UCSD-AML1 (cell line): Measurements from ENCODE around the gene RELN.
"Not testable (repeated sequence)": the region's sequence is repeated elsewhere in the genome, so short reads cannot be mapped to it uniquely, and the experiment has no call there.

Experiments used
- DNase-seq: peaks from one replicate; lab custom pipeline; 2025; ENCODE audit not compliant: unreplicated experiment; lab: John Stamatoyannopoulos, UW

RELN gene

DNA sequence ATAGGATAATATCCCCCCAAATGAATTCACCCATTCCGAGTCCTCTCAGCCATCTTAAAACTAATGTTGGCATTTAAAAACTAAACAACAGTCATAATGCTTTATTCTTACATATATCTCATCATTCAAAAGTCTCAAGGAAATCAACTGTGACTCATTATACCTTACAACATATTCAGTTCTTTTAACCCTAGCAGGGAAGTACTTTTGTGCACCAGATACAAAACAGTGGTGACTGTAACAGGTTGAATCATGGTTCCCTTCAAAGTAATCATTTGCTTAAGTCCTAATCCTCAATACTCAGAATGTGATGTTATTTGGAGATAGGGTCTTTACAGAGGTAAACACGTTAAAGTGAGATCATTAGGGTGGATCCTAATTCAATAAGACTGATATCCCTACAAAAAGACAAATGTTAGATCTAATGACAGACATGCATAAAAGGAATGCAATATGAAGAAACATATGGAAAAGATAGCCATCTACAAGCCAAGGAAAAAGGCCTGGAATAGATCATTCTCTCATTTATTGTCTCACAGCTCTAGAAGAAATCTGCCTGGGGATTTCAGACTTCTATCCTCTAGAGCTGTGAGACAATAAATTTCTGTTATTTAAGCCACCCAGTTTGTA lies 42.3 kb downstream of the RELN start:
- DNase-seq = no peak

DNA sequence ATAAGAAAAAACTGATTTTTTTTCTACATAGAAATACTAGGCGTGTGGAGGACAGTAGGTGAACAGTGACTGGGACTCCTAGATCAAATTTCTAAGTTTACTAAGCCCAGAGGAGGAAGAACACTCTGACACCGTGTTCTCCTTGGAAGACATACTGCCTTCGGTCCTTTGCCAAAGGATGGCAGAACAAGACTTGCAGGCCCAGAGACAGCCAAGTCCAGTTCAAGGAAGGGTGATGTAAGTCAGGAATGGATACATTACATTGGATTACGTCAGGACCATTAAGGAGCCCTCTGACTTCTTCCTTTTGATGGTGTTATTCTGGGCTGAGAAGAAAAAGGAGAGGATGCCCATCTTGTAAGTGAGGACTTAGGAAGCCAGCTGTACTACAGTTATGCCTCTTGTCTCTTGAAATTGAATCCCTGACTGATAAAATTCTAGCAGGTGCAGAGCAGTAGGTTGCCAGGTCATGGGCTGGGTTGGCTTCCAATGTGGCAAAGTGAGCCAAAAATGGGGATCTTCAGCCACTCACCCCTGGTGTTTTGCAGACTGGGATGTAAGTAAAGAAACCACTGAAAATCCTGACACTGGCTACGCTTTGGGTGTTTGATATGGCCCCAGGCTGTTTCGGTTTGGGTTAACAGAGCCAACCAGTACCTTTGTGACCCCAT lies 45.1 kb downstream of the RELN start:
- no peak for DNase-seq

DNA sequence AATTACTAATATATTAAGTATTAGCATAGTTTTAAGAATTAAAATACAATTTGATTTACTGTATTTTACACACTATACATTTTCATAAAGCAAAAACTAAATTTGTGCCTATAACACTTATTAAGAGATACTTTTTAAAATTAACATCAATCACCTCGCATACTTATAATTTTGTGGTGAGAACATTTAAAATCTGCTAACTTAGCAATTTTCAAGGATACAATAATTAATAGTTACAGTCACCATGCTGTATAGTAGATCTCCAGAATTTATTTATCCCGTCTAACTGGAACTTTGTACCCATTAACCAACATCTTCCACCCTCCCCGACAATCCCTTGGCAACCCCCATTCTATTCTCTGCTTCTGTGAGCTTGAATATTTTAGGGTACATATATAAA lies 47.5 kb downstream of the RELN start:
- DNase-seq = no peak

DNA sequence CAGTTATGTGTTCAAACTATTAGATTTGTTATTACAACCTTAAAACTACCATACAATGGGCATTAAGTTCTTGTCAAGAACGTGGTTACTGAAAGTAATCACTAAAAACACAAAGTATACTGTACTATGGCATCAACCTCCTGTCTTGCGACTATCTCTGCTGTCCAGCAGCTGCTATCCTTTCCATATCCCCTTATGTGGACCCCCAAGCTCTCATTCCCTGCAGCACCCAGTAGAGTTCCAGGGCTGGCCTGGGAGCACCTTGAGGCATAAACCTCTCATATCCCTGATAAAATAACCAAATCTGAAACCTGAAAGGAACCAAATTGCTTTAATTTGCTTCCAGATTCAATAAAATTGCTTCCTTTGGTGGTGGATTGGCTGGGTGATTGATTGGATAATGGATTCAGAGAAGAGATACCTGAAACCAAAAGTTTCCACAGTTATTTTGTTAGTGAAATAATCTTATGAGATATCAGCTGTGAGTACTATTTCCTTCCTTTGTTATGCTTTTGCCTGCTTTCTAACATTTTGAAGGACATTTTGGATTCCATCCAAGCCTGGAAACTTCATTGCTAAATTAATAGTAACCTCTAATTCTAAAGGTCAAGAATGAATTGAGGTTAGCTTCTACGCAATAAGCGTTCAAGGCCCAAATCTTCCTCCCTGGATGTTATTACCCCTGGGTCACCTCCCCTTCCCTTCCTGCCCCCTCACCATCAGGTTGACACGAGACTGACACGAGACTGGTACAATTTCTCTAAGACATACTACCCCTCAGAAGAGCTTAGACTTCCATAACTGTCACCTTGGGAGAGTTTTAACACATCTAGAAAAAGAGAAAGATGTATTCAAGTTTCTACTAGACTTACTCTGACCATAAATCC lies 48.8 kb downstream of the RELN start:
- DNase-seq = no peak

DNA sequence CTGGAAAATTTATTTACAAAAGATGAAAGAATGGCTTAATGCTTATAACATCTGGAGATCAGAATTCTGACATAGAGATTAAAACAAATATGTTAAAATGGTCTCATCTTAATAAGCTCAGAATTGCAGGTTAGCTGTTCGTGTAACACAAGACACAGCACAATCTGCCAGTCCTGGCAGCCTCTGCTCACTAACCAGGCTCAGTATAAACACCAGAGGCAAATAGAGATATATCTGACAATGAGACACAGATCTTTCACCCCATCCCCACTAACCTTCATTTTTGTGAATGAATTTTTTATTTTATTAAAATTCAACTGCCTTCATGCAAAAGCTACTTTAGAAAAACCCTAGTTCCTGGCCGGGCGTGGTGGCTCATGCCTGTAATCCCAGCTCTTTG lies 51.8 kb downstream of the RELN start:
- DNase-seq = no peak

DNA sequence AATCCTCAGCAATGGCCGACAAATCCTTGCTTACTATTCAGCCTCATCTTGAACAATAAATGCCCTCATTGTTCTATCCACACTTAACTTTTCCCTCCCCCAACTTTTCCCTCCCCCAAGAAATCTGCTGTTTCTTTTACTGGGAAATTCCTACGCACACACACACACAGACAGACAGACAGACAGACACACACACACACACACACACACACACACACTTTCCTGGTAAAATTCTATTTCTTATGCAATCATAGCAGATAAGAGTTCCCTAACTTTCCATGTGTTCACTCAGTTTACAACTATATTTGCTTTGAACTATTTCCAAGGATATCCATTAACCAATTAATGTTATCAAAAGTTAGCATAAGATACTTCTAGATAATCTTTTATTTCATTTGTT lies 52.9 kb downstream of the RELN start:
- no peak for DNase-seq

DNA sequence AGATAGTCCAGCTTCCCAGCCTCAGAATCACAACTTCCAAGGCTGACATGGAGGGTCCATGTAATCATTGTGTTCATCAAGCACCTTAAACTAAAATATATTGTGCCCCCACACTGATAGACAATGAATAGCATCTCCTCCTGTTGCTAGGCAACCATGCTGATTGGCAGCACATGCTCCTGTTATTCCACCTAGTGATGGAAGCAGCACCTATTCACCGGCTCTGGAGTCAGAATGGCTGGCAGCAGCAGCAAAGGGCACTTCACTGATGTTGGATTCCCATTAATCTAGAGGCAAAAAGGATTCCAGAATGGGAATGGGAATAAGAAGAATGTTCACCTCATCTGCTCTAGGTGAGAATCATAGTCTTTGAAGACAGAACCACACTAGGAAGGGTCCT lies 55.0 kb downstream of the RELN start:
- DNase-seq = no peak

DNA sequence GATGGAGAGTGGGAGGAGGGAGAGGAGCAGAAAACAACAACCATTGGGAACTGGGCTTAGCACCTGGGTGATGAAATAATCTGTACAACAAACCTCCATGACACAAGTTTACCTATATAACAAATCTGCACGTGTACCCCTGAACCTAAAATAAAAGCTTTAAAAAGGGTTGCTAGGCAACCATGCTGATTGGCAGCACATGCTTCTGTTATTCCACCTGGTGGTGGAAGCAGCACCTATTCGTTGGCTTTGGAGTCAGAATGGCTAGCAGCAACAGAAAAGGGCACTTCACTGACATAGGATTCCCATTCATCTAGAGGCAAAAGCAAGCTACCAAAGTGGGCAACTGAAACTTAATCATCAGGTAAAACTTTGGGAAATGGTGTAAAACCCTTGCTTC lies 57.1 kb downstream of the RELN start:
- DNase-seq = no peak

DNA sequence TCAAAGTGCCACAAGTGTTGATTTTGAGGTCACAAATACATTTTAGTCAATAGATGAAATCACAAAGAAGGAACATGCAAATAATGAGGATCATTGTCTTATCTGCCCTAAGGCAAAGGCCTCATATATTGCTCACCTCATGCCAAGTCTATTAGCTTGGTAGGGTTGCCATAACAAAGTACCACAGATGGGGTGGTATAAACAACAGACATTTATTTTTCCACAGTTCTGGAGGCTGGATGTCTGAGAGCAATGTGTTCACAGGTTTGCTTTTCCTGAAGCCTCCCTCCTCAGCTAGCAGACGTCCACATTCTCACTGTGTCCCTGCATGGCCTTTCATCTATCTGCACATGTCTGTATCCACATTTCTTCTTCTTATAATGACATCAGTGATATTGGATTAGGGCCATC lies 59.6 kb downstream of the RELN start:
- DNase-seq = no peak

DNA sequence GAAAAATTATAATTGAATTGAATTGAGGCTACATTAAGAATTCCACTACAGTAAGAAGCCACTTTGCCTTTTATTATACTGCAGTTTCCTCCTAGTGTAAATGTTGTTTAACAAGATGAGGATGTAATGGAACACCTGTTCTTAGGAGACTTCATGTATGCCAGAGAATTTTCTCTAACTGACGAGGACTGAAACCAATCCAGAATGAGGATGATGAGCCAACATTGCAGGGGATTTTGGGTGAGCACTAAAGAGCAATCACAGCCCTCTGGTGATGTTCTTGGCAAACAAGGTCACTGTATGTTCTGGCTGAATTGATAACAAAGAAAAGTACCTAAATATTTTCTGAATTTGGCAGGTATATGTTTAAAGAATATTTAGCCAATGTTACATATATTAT lies 60.9 kb downstream of the RELN start:
- no peak for DNase-seq

DNA sequence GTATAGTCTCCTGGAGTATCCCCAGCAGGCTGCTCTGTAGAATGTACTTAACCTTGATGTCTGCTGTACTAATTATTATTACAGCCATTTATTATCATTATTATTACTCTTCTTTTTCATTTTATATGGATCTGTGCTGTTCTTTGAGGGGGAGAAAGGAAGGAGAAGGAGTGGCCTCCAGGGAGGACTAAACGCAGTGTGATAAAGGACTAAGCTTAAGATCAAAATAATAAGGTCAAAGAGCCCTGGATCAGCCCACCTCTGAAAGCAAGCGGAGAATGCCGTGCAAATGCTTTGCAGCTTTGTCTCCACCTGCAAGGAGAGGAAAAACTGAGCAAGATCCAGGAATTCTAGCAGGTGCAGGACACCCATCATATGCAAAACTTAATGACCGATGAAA lies 65.3 kb downstream of the RELN start:
- DNase-seq = no peak

DNA sequence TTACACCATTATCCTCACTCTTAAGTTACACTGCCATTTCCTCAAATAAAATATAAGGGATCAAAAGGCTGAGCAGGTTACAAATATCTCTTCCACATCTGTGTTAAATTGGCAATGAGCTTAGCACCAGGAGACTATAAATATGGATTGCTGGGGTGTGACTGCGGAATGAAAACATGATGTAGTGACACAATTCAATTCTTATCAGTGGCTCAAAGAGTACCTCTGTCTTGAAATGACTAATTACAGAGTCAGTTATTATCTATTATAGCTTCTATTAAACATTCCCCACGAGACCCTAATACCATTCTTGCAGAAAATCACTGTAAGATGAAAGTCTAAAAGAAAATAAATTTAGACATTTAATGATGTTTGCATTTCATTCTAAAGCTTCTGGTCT lies 67.1 kb downstream of the RELN start:
- no peak for DNase-seq

DNA sequence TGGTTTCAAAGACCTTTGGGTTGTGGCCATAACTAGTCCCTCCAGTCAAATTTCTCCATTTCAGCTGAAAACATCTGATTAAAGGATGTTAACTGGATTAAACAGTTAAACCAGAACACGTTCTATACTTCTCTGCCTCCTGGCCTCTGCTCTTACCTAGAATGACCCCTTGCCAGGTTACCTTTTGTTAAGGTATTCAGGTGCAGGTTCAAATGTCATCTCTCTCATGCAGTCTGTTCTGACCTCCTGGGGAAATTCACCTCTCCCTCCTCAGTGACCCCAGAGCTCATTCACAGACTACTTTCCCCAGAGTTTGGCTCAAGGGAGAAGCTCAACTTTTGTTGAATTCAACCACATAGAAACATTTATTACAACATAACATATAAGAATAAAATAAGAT lies 67.8 kb downstream of the RELN start:
- DNase-seq = no peak

DNA sequence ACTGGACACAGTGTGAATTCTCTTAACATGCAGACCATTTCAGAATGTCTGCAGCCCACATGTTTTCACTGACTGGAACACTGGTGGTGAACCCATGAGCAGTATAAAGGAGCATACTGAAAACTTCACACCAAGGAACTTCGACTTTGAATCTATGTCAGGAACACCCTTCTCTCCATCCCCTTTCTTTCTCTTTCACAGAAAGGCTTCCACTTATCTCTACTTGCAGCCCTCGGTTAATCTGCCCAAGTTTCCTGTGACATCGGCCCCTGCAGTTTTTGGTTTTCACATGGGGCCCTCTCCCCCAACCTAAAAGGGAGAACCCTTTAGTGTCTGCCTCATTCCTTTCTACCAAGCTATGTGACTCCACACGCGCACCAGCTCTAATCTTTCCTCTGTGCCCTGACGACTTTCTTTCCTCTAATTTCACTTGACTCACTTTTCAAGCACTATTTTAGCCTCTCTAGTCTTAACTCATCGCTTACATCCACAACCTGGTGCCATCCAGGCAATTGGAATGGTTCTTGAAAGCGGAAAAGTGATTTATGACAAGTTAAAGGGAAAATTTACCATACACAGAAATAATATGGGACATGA lies 70.1 kb downstream of the RELN start:
- no peak for DNase-seq

DNA sequence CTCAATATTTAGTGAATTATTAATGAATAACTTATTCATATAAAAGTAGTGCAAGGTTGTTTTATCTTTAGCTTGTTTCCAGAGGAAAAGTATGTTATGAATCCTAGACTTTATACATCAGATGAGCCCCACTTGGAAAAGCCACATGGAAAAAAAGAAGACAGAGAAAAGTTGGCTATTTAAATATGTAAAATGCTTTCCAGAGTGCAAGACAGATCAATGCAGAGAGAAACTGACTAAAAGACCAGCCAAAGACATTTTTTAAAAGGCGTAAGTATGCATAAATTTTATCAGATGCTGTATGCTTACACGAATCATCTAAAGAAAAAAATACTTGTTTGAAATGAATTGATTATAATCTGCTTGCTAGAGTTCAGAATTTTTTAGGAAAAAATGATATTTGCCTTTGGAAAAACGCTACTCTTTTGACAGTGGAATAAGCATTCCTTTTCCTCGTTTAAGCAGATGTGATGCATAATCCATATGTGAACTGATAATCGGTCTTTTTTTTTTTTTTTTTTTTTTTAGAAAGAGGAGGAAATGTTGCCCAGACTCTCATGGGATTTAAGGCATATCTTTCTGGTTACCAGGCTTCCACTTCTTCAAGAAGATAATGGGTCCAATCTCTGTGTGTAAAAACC lies 70.7 kb downstream of the RELN start:
- no peak for DNase-seq

DNA sequence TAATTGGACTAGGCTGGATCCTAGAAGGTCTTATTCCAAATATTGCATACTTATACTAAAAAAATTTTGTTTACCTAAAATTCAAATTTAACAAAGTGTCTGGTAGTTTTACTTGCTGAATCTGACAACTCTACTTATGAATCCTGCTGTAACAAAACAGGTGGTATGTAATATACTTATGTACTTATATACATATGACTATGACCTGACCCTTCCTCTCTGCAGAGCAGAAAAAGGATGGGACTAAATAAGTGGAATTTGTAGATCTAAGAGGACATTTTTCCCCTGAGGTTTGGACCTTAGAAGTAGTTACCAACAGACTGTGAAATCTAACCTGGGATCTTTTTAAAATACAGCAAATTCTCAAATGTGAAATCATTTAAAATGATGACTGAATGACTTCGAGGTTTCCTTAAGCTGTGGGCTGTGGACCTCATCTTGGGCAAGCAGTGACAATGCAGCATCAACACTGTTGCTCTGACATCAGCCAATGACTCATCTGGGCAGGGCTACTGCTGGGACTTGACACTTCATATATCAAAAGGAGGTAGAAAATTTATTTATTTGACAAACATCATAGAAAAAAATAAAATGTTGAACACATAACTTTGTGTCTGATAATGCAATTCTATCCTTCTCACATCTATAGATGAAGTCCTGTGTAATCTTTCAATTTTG lies 73.6 kb downstream of the RELN start:
- no peak for DNase-seq

DNA sequence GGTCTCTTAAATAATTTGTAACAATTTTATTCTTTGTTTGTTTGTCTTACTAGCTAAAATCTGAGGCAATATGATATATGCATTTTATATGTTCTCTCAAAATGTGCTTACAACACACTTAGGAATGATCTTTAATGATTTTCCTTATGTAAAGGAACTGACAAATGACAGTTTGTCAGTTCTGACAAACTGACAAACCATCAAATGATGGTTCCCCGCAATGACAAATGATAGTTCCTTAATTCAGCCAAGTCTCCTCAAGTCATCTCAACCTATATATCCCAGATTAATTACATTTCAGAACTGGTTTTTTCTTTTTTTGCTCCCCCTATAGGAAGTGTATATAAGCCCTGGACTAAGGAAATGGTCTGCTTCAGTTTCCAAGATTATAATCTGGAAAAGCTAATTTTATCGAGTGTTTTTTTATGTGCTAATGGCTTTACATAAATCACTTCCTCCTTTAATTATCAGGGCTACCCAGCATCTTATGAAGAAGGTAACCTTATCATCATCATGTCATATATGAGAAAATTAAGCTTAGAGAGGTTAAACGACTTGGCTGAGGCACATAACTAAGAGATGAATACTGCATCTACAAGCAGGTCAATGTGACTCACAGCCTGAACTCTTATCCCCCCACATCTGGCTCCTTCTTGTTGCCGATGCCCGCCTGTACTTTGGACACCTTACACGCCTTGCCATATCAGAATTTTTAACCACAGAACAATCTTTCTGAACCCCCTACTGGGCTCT lies 75.1 kb downstream of the RELN start:
- DNase-seq = no peak

DNA sequence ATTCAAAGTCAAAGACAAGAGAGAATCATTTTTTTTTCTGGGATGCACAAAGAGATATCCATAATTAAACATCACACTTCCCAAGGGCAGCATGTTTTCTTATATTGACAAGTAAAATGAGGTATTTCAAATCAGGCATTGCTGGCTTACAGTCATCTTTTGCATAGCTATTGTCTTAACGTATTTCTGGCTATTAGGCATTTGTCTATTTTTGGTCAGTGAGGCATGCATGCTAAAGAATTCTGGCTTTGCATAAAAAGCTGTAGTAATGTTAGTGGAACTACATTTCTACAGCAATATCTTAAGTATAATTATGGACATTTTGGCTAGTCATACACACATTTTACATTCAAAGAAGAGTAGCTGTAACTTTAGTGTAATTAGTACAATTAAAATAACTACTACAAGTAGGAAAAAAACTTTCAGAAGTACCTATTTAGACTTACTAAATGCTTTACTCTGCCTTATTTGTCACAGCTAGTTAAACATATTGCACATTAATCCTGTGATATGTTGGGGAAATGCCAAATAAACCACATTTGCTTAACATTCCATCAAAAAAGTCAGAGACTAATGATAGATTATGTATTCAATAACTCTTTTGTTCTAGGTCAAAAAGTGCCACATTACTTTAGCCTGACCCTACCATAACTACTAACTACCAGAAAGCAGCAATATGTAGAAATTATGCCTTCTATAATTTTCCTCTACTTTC lies 76.4 kb downstream of the RELN start:
- DNase-seq = no peak

DNA sequence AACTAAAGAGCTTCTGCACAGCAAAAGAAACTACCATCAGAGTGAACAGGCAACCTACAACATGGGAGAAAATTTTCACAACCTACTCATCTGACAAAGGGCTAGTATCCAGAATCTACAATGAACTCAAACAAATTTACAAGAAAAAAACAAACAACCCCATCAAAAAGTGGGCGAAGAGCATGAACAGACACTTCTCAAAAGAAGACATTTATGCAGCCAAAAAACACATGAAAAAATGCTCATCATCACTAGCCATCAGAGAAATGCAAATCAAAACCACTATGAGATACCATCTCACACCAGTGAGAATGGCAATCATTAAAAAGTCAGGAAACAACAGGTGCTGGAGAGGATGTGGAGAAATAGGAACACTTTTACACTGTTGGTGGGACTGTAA lies 78.4 kb downstream of the RELN start:
- DNase-seq = not testable (repeated sequence)
